ENCODE data around the gene AEBP1.
A peak's percentile ranks its signal among the peaks of the same experiment; 100 is the strongest.

The AEBP1 gene

DNA sequence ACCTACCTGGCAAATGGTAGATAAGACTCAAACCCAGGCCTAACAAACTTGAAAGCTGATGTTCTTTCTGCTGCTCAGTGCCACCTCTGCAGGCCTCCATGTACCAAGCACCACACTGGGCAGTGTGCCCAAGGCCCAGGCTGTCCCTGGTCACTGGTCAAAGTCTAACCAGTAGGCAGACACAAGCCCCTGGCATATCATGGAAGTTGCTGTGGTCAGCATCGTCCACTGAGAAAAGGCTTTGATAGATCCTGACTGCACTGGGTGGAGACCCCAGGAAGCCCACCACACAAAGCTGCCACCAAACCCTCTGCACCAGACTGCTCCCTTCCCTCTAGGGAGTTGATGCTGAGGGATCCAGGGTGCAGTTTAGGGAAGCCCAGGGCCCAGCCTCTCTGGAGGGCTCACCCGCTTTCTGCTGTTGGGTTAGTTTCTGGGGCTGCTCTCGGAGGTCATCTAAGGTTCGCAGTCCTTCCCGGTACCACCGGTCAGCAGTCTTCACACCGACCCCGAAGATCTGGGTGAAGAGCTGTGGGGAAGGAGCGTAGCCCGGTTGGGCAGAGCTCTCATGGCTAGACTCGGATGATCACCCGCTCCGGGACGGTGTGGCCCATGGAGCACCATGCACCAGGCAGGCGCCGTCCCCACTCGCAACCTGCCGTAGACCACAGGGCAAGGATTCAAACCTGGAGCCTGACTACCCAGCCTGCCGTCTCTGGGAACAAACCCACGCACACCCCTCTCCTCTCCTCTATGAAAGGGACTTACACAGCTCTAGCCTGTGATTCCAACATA is 27.8 kb upstream of the AEBP1 start:
- no peak for DNase-seq (ENCODE audit: low spot score)
- Histone ChIP-seq H3K27ac (no peak overlapping the region), H3K4me3 (no peak overlapping the region)
- TF ChIP-seq, protein P1, sequence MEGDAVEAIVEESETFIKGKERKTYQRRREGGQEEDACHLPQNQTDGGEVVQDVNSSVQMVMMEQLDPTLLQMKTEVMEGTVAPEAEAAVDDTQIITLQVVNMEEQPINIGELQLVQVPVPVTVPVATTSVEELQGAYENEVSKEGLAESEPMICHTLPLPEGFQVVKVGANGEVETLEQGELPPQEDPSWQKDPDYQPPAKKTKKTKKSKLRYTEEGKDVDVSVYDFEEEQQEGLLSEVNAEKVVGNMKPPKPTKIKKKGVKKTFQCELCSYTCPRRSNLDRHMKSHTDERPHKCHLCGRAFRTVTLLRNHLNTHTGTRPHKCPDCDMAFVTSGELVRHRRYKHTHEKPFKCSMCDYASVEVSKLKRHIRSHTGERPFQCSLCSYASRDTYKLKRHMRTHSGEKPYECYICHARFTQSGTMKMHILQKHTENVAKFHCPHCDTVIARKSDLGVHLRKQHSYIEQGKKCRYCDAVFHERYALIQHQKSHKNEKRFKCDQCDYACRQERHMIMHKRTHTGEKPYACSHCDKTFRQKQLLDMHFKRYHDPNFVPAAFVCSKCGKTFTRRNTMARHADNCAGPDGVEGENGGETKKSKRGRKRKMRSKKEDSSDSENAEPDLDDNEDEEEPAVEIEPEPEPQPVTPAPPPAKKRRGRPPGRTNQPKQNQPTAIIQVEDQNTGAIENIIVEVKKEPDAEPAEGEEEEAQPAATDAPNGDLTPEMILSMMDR (IDR thresholded peaks at IDR 0.05) = no peak

DNA sequence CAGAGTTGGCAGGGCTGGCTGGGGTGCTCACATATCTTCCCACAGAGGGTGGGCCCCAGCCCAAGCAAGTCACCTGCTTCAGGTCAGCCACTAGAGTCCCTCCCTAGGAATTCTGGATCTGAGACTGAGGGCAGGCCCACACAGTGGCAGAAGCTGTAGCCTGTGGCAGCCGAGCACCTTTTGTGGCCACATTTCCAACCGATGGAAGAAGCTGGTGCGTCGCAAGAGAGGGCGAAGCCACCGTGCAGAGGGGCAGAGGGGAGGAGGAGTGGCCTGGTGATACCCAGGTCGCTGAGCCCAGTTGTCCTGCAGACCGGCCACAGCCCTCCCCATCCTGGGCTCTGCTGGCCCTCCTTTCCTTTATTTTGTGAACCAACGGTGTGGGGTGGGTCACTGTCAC is 27.1 kb upstream of the AEBP1 start:
- no peak for DNase-seq (ENCODE audit: low spot score)
- TF ChIP-seq, protein P1 (IDR thresholded peaks at IDR 0.05) = no peak
- Histone ChIP-seq H3K4me3 (no peak overlapping the region), H3K27ac (peak overlapping the region in 1 of 2 donors; percentile 65)

GRCh38 chr7:44077681-44078091 is 26.5 kb upstream of the AEBP1 start:
- Histone ChIP-seq H3K27ac (peak overlapping the region in 1 of 2 donors; percentile 65), H3K4me3 (no peak overlapping the region)
- DNase-seq (ENCODE audit: low spot score) = no peak
- TF ChIP-seq, protein P1 (IDR thresholded peaks at IDR 0.05) = no peak

DNA sequence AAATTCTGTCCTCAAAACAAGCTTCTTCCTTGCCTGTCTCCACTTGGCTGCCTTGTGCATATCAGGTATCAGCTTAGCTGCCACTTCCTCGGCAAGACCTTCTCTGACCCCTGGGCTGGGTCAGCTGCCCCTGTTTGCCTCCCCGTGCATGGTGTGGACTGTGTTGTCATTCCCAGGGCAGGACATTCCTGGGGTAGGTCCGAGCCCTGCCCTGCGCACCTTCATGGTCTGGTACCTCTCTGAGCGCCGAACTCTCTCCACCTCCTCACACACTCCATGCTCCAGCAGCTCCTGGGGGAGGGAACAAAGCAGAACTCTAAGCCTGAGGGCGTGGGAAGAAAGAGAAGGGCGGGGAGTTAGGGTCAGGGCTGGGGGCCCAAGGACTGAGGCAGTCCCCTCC is 25.6 kb upstream of the AEBP1 start:
- H3K4me3 ChIP-seq = no peak overlapping the region

DNA sequence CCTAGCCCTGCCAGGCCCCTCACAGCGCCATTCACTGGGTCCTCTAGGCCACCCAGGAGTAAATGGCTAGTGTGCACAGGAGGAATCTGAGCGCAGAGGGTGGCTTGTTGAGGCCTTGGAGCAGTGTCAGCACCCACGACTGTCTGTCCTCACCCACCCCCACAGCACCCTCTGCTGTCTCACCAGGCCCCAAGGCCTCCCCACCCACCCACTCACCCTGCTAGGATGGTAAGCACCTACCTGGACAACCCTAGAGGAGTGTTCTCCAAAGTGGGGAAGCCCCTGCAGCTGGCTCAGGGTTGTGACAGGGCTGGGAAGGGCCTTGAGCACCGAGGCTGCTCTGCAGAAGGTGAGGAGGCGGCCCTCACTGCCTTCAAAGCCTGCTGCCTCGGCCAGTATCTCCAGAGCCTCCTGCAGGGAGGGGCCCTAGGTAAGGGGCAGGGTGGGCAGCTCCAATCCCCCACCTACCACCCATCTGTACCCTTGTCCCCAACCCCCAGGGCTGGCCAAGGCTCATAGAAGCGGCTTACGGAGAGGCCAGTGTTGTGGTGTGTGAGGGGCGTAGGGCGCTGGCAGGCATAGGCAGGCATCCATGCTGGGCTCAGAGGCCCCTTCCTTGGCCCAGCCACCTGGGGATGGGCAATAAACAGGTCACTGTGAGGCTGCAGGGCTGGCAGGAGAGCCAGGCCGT is 24.7 kb upstream of the AEBP1 start:
- TF ChIP-seq, protein P1 (IDR thresholded peaks at IDR 0.05) = no peak
- Histone ChIP-seq H3K27ac (peak overlapping the region in 1 of 2 donors; percentile 65), H3K4me3 (no peak overlapping the region)
- no peak for DNase-seq (ENCODE audit: low spot score)

More for the DNA sequence above, 25.6 kb upstream of the AEBP1 start:
- peak overlapping the region in 1 of 2 donors; percentile 65 for H3K27ac ChIP-seq
- DNase-seq (ENCODE audit: low spot score) = no peak
- TF ChIP-seq, protein P1 (IDR thresholded peaks at IDR 0.05) = no peak

DNA sequence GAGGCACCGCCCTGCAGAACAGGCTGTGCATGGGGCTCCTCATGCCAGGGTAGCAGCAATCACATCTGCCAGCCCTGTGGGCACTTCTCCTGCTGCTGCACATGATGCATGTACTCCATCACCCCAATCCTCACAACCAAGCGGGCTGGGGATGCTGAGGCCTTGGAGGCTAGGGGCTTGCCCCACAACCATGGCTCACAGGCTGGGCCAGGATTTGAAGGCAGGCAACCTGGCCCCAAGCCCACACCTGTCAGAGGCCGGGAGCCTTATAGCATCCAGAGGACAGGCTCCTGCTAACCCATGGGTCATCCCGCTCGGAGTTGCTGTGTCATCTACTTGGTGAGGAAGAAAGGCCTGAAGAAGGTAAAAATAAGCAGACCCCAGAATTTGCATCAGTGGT is 24.0 kb upstream of the AEBP1 start:
- no peak for DNase-seq (ENCODE audit: low spot score)
- Histone ChIP-seq H3K4me3 (no peak overlapping the region), H3K27ac (peak overlapping the region in 1 of 2 donors; percentile 67)
- TF ChIP-seq, protein P1 (IDR thresholded peaks at IDR 0.05) = no peak

All from coronary artery (tissue), 2 donors.